GM12874 (cell line): ENCODE data around the gene RBM27.

Source experiments
- CTCF ChIP-seq: IDR thresholded peaks from 2 replicates; pipeline ENCODE4 v1.5.1; 2011; ENCODE audit warnings: low read depth, mild to moderate bottlenecking, control low read depth, low read length, moderate library complexity; ENCODE audit not compliant: insufficient read depth

Gene RBM27

GRCh38 chr5:146218168-146218567 is 14.8 kb downstream of the RBM27 start:
- no peak for TF ChIP-seq CTCF

GRCh38 chr5:146219243-146219642 is 15.8 kb downstream of the RBM27 start:
- TF ChIP-seq CTCF = no peak

GRCh38 chr5:146221234-146221633 is 17.8 kb downstream of the RBM27 start:
- no peak for TF ChIP-seq CTCF

- no peak for TF ChIP-seq CTCF
Measured at GRCh38 chr5:146222005-146222404, 18.6 kb downstream of the RBM27 start.

GRCh38 chr5:146223179-146223578 is 19.8 kb downstream of the RBM27 start:
- TF ChIP-seq CTCF = no peak

- no peak for TF ChIP-seq CTCF
Measured at GRCh38 chr5:146229222-146229621, 25.8 kb downstream of the RBM27 start.

GRCh38 chr5:146232223-146232622 is 28.8 kb downstream of the RBM27 start:
- TF ChIP-seq CTCF = no peak

- no peak for TF ChIP-seq CTCF
Measured at GRCh38 chr5:146233441-146233840, 30.0 kb downstream of the RBM27 start.
